GM12878 (cell line): ENCODE measurements around the gene DMRTC2. TPM values are rescaled to one million over a fixed set of nuclear protein-coding genes. Genes with fewer than 3 reads are reported as not detected.
A peak's percentile ranks its signal among the peaks of the same experiment; 100 is the strongest.

Source experiments
- ATAC-seq: fragments of 200-7000 bp; cut with Tn5 transposase; 3 replicates; pipeline ENCODE4 v1.9.1; 2020; ENCODE audit warnings: mild to moderate bottlenecking, moderate library complexity
- BruUV-seq: library from RNA; stranded (reverse); fragments of 400-500 nt; replicated peaks from 2 replicates; lab custom pipeline; 2021; lab: Mats Ljungman, UMichigan
- CTCF ChIA-PET: fragments of 300-600 bp; sonication (Branson Sonifier 250); formaldehyde crosslinking; extraction: SDS; loops from one replicate; lab custom pipeline; 2021; ENCODE audit warnings: inconsistent platforms; lab: Yijun Ruan, JAX
- POLR2A ChIA-PET: fragments of 350-600 bp; formaldehyde crosslinking; extraction: SDS; loops from one replicate; lab custom pipeline; 2021; ENCODE audit warnings: inconsistent platforms; lab: Charles Lee
- RAD21 ChIA-PET: fragments of 300-600 bp; sonication (Branson Sonifier 250); formaldehyde crosslinking; loops from one replicate; lab custom pipeline; 2023; ENCODE audit warnings: antibody characterized with exemption; ENCODE audit not compliant: unreplicated experiment; lab: Charles Lee
- SMC1A ChIA-PET: fragments of 300-600 bp; sonication (Branson Sonifier 250); formaldehyde crosslinking; loops from one replicate; lab custom pipeline; 2023; ENCODE audit not compliant: unreplicated experiment, uncharacterized antibody; lab: Charles Lee
- DNase-seq: peaks from one replicate; pipeline ENCODE4 v3.0.0-alpha.2; 2011; ENCODE audit warnings: low read depth, low spot score
- FAIRE-seq: peaks from 3 replicates; lab custom pipeline; 2011; peaks lifted over from hg19 to GRCh38; lab: Jason Lieb, UNC
- H2AFZ ChIP-seq: 2 replicates; pipeline ENCODE4 v1.6.0; 2011; ENCODE audit warnings: low read depth, low read length, control low read depth; ENCODE audit not compliant: control insufficient read depth
- H3K27ac ChIP-seq: 2 replicates; pipeline ENCODE4 v1.5.1; 2011; ENCODE audit warnings: control low read depth; ENCODE audit not compliant: control insufficient read depth, insufficient read depth
- H3K27me3 ChIP-seq, 2 experiments: replicated peaks in 1 of 2; 2 replicates each; pipeline versions ENCODE4 v1.6.0 to v1.6.1; 2011; ENCODE audit warnings: low read length in 1 of 2; ENCODE audit not compliant: control insufficient read depth in 2 of 2, insufficient read depth in 2 of 2
- H3K36me3 ChIP-seq, 2 experiments: 2 replicates each; pipeline ENCODE4 v1.5.1; 2011; ENCODE audit warnings: low read length in 1 of 2; ENCODE audit not compliant: control insufficient read depth in 2 of 2, insufficient read depth in 2 of 2
- H3K4me1 ChIP-seq: 2 replicates; pipeline ENCODE4 v1.6.1; 2011; ENCODE audit warnings: mild to moderate bottlenecking, low read length, moderate library complexity, mixed read lengths; ENCODE audit not compliant: control insufficient read depth, insufficient read depth
- H3K4me2 ChIP-seq: 2 replicates; pipeline ENCODE4 v1.6.0; 2011; ENCODE audit warnings: control low read depth; ENCODE audit not compliant: control insufficient read depth, insufficient read depth
- H3K4me3 ChIP-seq: fragments of 200-600 bp; sonication (generic); 2 replicates; pipeline ENCODE4 v1.5.1; 2016
- H3K79me2 ChIP-seq: 2 replicates; pipeline ENCODE4 v1.6.0; 2011; ENCODE audit warnings: low read length; ENCODE audit not compliant: control insufficient read depth, insufficient read depth
- H3K9ac ChIP-seq: 2 replicates; pipeline ENCODE4 v1.8.0; 2011; ENCODE audit warnings: low read length, control low read depth, mixed read lengths; ENCODE audit not compliant: control insufficient read depth, insufficient read depth
- H3K9me3 ChIP-seq: replicated peaks from 3 replicates; pipeline ENCODE4 v1.5.1; 2011; ENCODE audit warnings: mild to moderate bottlenecking, low read length; ENCODE audit not compliant: control insufficient read depth, insufficient read depth
- H4K20me1 ChIP-seq: 2 replicates; pipeline ENCODE4 v1.6.0; 2011; ENCODE audit not compliant: control insufficient read depth, insufficient read depth
- BCL3 ChIP-seq: IDR thresholded peaks from 2 replicates; pipeline ENCODE4 v1.6.1; 2011; ENCODE audit warnings: borderline replicate concordance, low read depth, mild to moderate bottlenecking, moderate library complexity, low read length; ENCODE audit not compliant: insufficient read depth, poor library complexity, severe bottlenecking
- BHLHE40 ChIP-seq, 2 experiments: fragments of 450-650 bp in 1 of 2; IDR thresholded peaks; 2 replicates each; pipeline ENCODE4 v1.6.1; 2011 to 2017; ENCODE audit warnings: low read depth in 2 of 2, borderline replicate concordance in 1 of 2, improper control_type of control experiment in 1 of 2, low read length in 1 of 2, mild to moderate bottlenecking in 1 of 2
- CBFB ChIP-seq: IDR thresholded peaks from 2 replicates; pipeline ENCODE4 v1.6.1; 2016; ENCODE audit warnings: antibody characterized with exemption, low read depth
- EED ChIP-seq: sonication (generic); IDR thresholded peaks from 2 replicates; pipeline ENCODE4 v1.6.1; 2016; ENCODE audit warnings: antibody characterized with exemption, low read depth
- EP300 ChIP-seq, 2 experiments: fragments of 150-350 bp in 1 of 2; IDR thresholded peaks; 2 replicates each; pipeline ENCODE4 v1.6.1; 2011 to 2012; ENCODE audit warnings: low read depth in 2 of 2, low read length in 2 of 2, borderline replicate concordance in 1 of 2, improper control_type of control experiment in 1 of 2, inconsistent platforms in 1 of 2; ENCODE audit not compliant: control insufficient read depth in 1 of 2
- HCFC1 ChIP-seq: fragments of 150-350 bp; IDR thresholded peaks from 2 replicates; pipeline ENCODE4 v1.6.1; 2014; ENCODE audit warnings: low read length
- MEF2B ChIP-seq: fragments of 450-650 bp; IDR thresholded peaks from 2 replicates; pipeline ENCODE4 v1.6.1; 2018; ENCODE audit warnings: mild to moderate bottlenecking, moderate library complexity; ENCODE audit not compliant: partially characterized antibody, poor library complexity, severe bottlenecking
- NFYA ChIP-seq: IDR thresholded peaks from 2 replicates; pipeline ENCODE4 v1.6.1; 2011; ENCODE audit warnings: low read depth, mild to moderate bottlenecking, low read length, improper control_type of control experiment, borderline replicate concordance
- POLR2A ChIP-seq: IDR thresholded peaks from 2 replicates; pipeline ENCODE4 v1.6.1; 2011; ENCODE audit warnings: low read depth, mild to moderate bottlenecking, low read length
- RAD21 ChIP-seq: IDR thresholded peaks from 2 replicates; pipeline ENCODE4 v1.6.1; 2011; ENCODE audit warnings: mild to moderate bottlenecking, low read depth, low read length, moderate library complexity; ENCODE audit not compliant: insufficient read depth
- RUNX3 ChIP-seq: IDR thresholded peaks from 2 replicates; pipeline ENCODE4 v1.6.1; 2012; ENCODE audit warnings: low read length, inconsistent platforms
- SREBF2 ChIP-seq: IDR thresholded peaks from 2 replicates; pipeline ENCODE4 v1.6.1; 2012; ENCODE audit warnings: mild to moderate bottlenecking, low read length
- STAT1 ChIP-seq: fragments of 450-650 bp; conservative IDR thresholded peaks from 2 replicates; pipeline ENCODE4 v1.6.1; 2014; ENCODE audit warnings: antibody characterized with exemption, mild to moderate bottlenecking
- USF2 ChIP-seq: IDR thresholded peaks from 2 replicates; pipeline ENCODE4 v1.6.1; 2011; ENCODE audit warnings: low read depth, low read length, improper control_type of control experiment, borderline replicate concordance
- ZNF207 ChIP-seq: fragments of 450-650 bp; IDR thresholded peaks from 2 replicates; pipeline ENCODE4 v1.6.1; 2014; ENCODE audit warnings: antibody characterized with exemption, mild to moderate bottlenecking, borderline replicate concordance
- WGBS: methylation state at CpG from one replicate; pipeline ENCODE4 v1.1.6; 2016; ENCODE audit warnings: low lambda C conversion rate; ENCODE audit not compliant: insufficient replicate concordance, insufficient coverage; ENCODE audit errors: missing lambda C conversion rate; 5-methylcytosine and 5-hydroxymethylcytosine counted together
- in situ Hi-C: fragments of 300-500 bp; cut with MboI; formaldehyde crosslinking; loops from 9 replicates; pipeline ENCODE4 v1.14.3; 2018; ENCODE audit warnings: mixed read lengths
- intact Hi-C: fragments of 100-400 bp; cut with micrococcal nuclease; formaldehyde crosslinking; loops from one replicate; pipeline ENCODE4 v1.14.2; 2022; ENCODE audit not compliant: unreplicated experiment
- polyA plus RNA-seq, 11 experiments: library from polyadenylated mRNA; depleted of rRNA in 4 of 11; unstranded in 6 of 11; stranded (reverse) in 5 of 11; fragments of >200 nt; fragmentation: Nextera tagmentation in 4 of 11; fragmentation: Illumina TruSeq in 1 of 11; extraction: Ambion mirVana in 4 of 11; extraction: Trizol in 1 of 11; gene quantifications; 1 replicate in 1 of 11; 2 replicates in 10 of 11; pipeline versions ENCODE4 v1.2.1 to v1.2.3, GENCODE V29; 2011 to 2016; ENCODE audit warnings: inconsistent platforms in 2 of 11, missing spikeins in 2 of 11, low read depth in 1 of 11
- total RNA-seq, 4 experiments: library from RNA; depleted of rRNA in 3 of 4; stranded (reverse); fragments of >200 nt in 3 of 4; fragmentation: Illumina TruSeq in 1 of 4; extraction: Trizol in 1 of 4; gene quantifications; 2 replicates each; pipeline versions ENCODE4 v1.2.1 to v1.2.3, GENCODE V29; 2013 to 2021
- TF ChIP-seq, protein P1 (sequence below): fragments of 450-650 bp; IDR thresholded peaks from 2 replicates; pipeline ENCODE4 v1.6.1; 2017; ENCODE audit warnings: mild to moderate bottlenecking, moderate library complexity
- TF ChIP-seq, protein P2 (sequence below): fragments of 450-650 bp; IDR thresholded peaks from 2 replicates; pipeline ENCODE4 v1.6.1; 2016; ENCODE audit warnings: mild to moderate bottlenecking

DMRTC2 gene
- total and polyA plus RNA-seq, 10 of the 15 experiments (the other 5 are each of a cell fraction or from before 2014, with no cell fraction given) = not detected

DNA sequence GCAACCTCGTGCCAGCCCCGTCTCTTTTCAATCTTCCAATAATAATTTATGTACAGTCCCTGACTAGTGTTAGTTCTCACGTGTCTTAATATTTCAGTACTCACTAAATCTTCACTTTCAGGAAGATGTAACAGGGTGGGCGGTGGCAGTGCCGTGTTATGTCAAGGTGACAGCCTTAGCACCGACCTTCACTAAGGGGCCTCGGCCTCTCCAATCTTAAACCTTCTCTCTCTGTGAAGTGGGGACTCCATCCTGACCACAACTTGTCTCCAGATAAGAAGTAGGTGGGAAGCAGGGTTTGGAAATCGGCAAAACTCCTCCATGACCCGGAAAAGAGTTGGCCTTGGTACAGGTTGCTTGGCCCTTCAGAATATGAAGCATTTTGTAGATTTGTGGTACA lies 17.0 kb downstream of the DMRTC2 start:
- Histone ChIP-seq H3K4me2 (peak overlapping the region; percentile 84), H3K27ac (peak overlapping the region; percentile 98), H3K27me3 (no peaks in the 10 kb centered on the region), H3K4me1 (peaks cover 34% of the 10 kb centered on the region), H3K36me3 (peaks cover 26 to 30% of the 10 kb centered on the region in 2 experiments), H3K9ac (peak overlapping the region; percentile 100), H3K79me2 (peaks cover 64% of the 10 kb centered on the region), H4K20me1 (peaks cover 20% of the 10 kb centered on the region), H3K4me3 (peak overlapping the region; percentile 94), H2AFZ (no peak overlapping the region), H3K9me3 (no peaks in the 10 kb centered on the region)
- in situ Hi-C loops = no loop called here
- ChIA-PET RAD21 (interaction anchor here (1.4 to 3.2 kb wide), 2 partner anchors 11 to 14 kb away, joined by 7 to 57 read pairs; partner anchors contain the start of gene CD79A), CTCF (interaction anchor here (0.7 to 4.6 kb wide), 7 partner anchors 12 to 100 kb away, joined by 3 to 85 read pairs (median 12); partner anchors contain the start of genes CD79A and RABAC1), SMC1A (interaction anchor here (1.8 to 4.9 kb wide), 3 partner anchors 10 to 90 kb away, joined by 7 to 47 read pairs (median 19); no protein-coding TSS in a partner anchor), POLR2A (interaction anchor here (1.5 to 4.3 kb wide), 8 partner anchors 9 to 96 kb away, joined by 6 to 46 read pairs (median 17); partner anchors contain the start of genes CD79A and RABAC1)
- ATAC-seq (no peak), DNase-seq (no peak), FAIRE-seq (no peak)
- intact Hi-C loops = no loop called here
- BruUV-seq = no TSS peak
- 28% methylated on average over 9 of the region's 9 CpGs for WGBS
- TF ChIP-seq, protein P1, sequence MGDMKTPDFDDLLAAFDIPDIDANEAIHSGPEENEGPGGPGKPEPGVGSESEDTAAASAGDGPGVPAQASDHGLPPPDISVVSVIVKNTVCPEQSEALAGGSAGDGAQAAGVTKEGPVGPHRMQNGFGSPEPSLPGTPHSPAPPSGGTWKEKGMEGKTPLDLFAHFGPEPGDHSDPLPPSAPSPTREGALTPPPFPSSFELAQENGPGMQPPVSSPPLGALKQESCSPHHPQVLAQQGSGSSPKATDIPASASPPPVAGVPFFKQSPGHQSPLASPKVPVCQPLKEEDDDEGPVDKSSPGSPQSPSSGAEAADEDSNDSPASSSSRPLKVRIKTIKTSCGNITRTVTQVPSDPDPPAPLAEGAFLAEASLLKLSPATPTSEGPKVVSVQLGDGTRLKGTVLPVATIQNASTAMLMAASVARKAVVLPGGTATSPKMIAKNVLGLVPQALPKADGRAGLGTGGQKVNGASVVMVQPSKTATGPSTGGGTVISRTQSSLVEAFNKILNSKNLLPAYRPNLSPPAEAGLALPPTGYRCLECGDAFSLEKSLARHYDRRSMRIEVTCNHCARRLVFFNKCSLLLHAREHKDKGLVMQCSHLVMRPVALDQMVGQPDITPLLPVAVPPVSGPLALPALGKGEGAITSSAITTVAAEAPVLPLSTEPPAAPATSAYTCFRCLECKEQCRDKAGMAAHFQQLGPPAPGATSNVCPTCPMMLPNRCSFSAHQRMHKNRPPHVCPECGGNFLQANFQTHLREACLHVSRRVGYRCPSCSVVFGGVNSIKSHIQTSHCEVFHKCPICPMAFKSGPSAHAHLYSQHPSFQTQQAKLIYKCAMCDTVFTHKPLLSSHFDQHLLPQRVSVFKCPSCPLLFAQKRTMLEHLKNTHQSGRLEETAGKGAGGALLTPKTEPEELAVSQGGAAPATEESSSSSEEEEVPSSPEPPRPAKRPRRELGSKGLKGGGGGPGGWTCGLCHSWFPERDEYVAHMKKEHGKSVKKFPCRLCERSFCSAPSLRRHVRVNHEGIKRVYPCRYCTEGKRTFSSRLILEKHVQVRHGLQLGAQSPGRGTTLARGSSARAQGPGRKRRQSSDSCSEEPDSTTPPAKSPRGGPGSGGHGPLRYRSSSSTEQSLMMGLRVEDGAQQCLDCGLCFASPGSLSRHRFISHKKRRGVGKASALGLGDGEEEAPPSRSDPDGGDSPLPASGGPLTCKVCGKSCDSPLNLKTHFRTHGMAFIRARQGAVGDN = no peak
- no peak for TF ChIP-seq RUNX3
- no peak for TF ChIP-seq MEF2B
- TF ChIP-seq EED = no peak
- TF ChIP-seq SREBF2 = no peak
- TF ChIP-seq EP300 (IDR thresholded peaks at IDR 0.05; ENCODE audit: borderline replicate concordance in 1 of 2, control insufficient read depth in 1 of 2, low read depth in 2 of 2, low read length in 2 of 2) = no peak
- TF ChIP-seq HCFC1 = no peak
- no peak for TF ChIP-seq CBFB
- 0 out of 2 replicates have a peak, but pooled peaks have one; percentile 16 for TF ChIP-seq POLR2A
- TF ChIP-seq RAD21 = no peak
- TF ChIP-seq, protein P2, sequence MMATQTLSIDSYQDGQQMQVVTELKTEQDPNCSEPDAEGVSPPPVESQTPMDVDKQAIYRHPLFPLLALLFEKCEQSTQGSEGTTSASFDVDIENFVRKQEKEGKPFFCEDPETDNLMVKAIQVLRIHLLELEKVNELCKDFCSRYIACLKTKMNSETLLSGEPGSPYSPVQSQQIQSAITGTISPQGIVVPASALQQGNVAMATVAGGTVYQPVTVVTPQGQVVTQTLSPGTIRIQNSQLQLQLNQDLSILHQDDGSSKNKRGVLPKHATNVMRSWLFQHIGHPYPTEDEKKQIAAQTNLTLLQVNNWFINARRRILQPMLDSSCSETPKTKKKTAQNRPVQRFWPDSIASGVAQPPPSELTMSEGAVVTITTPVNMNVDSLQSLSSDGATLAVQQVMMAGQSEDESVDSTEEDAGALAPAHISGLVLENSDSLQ = peak; percentile 26; the same call in 1 of the 2 replicates
- TF ChIP-seq STAT1 = no peak
- TF ChIP-seq USF2 = no peak
- no peak for TF ChIP-seq ZNF207
- TF ChIP-seq BHLHE40 (IDR thresholded peaks at IDR 0.05; ENCODE audit: borderline replicate concordance in 1 of 2, low read depth in 2 of 2, low read length in 1 of 2) = peak in 1 of 2 experiments; percentile 33; a peak in 1 of 4 replicates
- TF ChIP-seq NFYA = no peak
- no peak for TF ChIP-seq BCL3
